ENCODE results near the gene EGLN2.

Gene EGLN2

DNA sequence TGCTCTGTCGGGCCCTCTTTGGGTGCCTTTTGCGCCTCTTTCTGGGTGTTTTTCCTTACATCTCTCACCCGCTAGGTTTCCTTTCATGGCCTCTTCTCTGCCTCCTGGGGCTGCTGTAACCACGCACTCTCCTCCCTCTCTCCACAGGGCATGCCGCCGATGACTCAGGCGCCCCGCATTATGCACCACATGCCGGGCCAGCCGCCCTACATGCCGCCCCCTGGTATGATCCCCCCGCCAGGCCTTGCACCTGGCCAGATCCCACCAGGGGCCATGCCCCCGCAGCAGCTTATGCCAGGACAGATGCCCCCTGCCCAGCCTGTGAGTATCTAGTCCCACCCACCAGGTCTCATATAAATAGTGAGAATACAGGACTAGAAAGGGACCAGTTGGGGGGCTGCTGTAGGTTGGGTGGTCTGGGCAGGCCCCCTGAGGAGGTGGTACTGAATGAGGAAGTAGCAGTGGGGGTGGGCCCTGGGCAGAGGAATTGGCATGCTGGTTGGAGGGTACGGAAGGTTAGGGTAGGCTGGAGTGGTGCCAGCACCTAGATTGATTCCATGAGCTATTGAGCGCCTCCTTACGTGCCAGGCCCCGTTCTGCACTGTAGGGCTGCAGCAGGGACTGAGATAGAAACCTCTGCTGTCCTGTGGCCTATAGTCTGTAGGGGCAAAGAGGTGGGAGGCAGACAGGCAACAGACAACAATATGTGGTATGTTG is 36.1 kb upstream of the EGLN2 start:
- ChIA-PET POLR2A (interaction anchor here (0.5 to 1.9 kb wide), 3 partner anchors 12 to 620 kb away, joined by 3 to 11 read pairs (median 4); partner anchors contain the start of genes ACTMAP, RAB4B and SNRPA), CTCF (interaction anchor here (0.5 to 1.0 kb wide), 3 partner anchors 14 to 495 kb away, joined by 3 read pairs; no protein-coding TSS in a partner anchor)
- Histone ChIP-seq H3K4me3 (ENCODE audit: low read depth, low read length) (no peak overlapping the region), H3K36me3 (ENCODE audit: control insufficient read depth in 2 of 2, insufficient read depth in 1 of 2, low read length in 2 of 2) (peaks cover 83 to 100% of the 10 kb centered on the region in 2 experiments), H3K9me3 (ENCODE audit: control insufficient read depth, insufficient read depth, low read depth, low read length) (no peaks in the 10 kb centered on the region), H3K27ac (ENCODE audit: extremely low read depth, low read depth, low read length) (peak overlapping the region; percentile 34; the same call in 1 of the 2 replicates), H3K4me1 (ENCODE audit: control insufficient read depth, insufficient read depth, low read length) (no peaks in the 10 kb centered on the region)
- no peak for TF ChIP-seq ZNF623 (tag by site-specific recombination; IDR thresholded peaks at IDR 0.05)
- TF ChIP-seq, protein P1, sequence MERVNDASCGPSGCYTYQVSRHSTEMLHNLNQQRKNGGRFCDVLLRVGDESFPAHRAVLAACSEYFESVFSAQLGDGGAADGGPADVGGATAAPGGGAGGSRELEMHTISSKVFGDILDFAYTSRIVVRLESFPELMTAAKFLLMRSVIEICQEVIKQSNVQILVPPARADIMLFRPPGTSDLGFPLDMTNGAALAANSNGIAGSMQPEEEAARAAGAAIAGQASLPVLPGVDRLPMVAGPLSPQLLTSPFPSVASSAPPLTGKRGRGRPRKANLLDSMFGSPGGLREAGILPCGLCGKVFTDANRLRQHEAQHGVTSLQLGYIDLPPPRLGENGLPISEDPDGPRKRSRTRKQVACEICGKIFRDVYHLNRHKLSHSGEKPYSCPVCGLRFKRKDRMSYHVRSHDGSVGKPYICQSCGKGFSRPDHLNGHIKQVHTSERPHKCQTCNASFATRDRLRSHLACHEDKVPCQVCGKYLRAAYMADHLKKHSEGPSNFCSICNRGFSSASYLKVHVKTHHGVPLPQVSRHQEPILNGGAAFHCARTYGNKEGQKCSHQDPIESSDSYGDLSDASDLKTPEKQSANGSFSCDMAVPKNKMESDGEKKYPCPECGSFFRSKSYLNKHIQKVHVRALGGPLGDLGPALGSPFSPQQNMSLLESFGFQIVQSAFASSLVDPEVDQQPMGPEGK (tag by site-specific recombination; IDR thresholded peaks at IDR 0.05), result no peak
- TF ChIP-seq, protein P2, sequence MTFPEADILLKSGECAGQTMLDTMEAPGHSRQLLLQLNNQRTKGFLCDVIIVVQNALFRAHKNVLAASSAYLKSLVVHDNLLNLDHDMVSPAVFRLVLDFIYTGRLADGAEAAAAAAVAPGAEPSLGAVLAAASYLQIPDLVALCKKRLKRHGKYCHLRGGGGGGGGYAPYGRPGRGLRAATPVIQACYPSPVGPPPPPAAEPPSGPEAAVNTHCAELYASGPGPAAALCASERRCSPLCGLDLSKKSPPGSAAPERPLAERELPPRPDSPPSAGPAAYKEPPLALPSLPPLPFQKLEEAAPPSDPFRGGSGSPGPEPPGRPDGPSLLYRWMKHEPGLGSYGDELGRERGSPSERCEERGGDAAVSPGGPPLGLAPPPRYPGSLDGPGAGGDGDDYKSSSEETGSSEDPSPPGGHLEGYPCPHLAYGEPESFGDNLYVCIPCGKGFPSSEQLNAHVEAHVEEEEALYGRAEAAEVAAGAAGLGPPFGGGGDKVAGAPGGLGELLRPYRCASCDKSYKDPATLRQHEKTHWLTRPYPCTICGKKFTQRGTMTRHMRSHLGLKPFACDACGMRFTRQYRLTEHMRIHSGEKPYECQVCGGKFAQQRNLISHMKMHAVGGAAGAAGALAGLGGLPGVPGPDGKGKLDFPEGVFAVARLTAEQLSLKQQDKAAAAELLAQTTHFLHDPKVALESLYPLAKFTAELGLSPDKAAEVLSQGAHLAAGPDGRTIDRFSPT (tag by site-specific recombination; IDR thresholded peaks at IDR 0.05), result no peak
- peak; percentile 100 for TF ChIP-seq ZIC2 (tag by site-specific recombination; IDR thresholded peaks at IDR 0.05)
- TF ChIP-seq ZNF600 (tag by site-specific recombination; IDR thresholded peaks at IDR 0.05), result peak; percentile 33; the same call in 1 of the 2 replicates
- TF ChIP-seq MZF1 (tag by site-specific recombination; IDR thresholded peaks at IDR 0.05; ENCODE audit: borderline replicate concordance), result no peak
- TF ChIP-seq HOXD13 (CRISPR knock-in tag; IDR thresholded peaks at IDR 0.05; ENCODE audit: borderline replicate concordance), result no peak
- TF ChIP-seq, protein P3, sequence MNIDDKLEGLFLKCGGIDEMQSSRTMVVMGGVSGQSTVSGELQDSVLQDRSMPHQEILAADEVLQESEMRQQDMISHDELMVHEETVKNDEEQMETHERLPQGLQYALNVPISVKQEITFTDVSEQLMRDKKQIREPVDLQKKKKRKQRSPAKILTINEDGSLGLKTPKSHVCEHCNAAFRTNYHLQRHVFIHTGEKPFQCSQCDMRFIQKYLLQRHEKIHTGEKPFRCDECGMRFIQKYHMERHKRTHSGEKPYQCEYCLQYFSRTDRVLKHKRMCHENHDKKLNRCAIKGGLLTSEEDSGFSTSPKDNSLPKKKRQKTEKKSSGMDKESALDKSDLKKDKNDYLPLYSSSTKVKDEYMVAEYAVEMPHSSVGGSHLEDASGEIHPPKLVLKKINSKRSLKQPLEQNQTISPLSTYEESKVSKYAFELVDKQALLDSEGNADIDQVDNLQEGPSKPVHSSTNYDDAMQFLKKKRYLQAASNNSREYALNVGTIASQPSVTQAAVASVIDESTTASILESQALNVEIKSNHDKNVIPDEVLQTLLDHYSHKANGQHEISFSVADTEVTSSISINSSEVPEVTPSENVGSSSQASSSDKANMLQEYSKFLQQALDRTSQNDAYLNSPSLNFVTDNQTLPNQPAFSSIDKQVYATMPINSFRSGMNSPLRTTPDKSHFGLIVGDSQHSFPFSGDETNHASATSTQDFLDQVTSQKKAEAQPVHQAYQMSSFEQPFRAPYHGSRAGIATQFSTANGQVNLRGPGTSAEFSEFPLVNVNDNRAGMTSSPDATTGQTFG (tag by site-specific recombination; IDR thresholded peaks at IDR 0.05; ENCODE audit: borderline replicate concordance), result no peak
- TF ChIP-seq GLI2 (tag by site-specific recombination; IDR thresholded peaks at IDR 0.05; ENCODE audit: borderline replicate concordance, low read depth), result no peak
- peak; percentile 60 for TF ChIP-seq GLIS1 (tag by site-specific recombination; IDR thresholded peaks at IDR 0.05)

DNA sequence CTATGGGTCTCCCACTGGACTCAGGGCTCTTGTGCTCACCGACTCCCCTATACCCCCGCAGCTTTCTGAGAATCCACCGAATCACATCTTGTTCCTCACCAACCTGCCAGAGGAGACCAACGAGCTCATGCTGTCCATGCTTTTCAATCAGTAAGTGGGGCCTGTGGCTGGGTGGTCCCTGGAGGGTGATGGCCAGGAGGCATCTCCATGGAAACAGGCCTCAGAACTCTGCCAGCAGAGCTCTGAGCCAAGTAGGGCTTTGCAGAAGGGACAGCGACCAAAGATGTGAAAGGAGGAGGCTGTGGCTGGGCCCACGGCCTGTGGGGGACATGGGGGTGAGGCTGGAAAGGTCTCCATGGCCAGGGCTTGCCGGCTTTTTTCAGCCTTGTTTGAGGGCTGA is 35.5 kb upstream of the EGLN2 start:
- TF ChIP-seq, protein P4, sequence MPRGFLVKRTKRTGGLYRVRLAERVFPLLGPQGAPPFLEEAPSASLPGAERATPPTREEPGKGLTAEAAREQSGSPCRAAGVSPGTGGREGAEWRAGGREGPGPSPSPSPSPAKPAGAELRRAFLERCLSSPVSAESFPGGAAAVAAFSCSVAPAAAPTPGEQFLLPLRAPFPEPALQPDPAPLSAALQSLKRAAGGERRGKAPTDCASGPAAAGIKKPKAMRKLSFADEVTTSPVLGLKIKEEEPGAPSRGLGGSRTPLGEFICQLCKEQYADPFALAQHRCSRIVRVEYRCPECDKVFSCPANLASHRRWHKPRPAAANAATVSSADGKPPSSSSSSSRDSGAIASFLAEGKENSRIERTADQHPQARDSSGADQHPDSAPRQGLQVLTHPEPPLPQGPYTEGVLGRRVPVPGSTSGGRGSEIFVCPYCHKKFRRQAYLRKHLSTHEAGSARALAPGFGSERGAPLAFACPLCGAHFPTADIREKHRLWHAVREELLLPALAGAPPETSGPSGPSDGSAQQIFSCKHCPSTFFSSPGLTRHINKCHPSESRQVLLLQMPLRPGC (tag by site-specific recombination; IDR thresholded peaks at IDR 0.05), result no peak
- TF ChIP-seq, protein P3 (tag by site-specific recombination; IDR thresholded peaks at IDR 0.05; ENCODE audit: borderline replicate concordance), result no peak
- Histone ChIP-seq H3K4me3 (ENCODE audit: low read depth, low read length) (no peak overlapping the region), H3K9me3 (ENCODE audit: control insufficient read depth, insufficient read depth, low read depth, low read length) (no peaks in the 10 kb centered on the region), H3K36me3 (ENCODE audit: control insufficient read depth in 2 of 2, insufficient read depth in 1 of 2, low read length in 2 of 2) (peaks cover 77 to 99% of the 10 kb centered on the region in 2 experiments), H3K4me1 (ENCODE audit: control insufficient read depth, insufficient read depth, low read length) (no peaks in the 10 kb centered on the region), H3K27ac (ENCODE audit: extremely low read depth, low read depth, low read length) (no peak overlapping the region)
- ChIA-PET POLR2A (interaction anchor here (1.3 to 1.9 kb wide), 2 partner anchors 13 to 15 kb away, joined by 4 to 11 read pairs; partner anchors contain the start of genes ACTMAP, RAB4B and SNRPA), CTCF (interaction anchor here (1.0 kb wide), 1 partner anchor 14 kb away, joined by 3 read pairs; no protein-coding TSS in a partner anchor)
